Activated CD4-positive, alpha-beta memory T cell treated with anti-CD3 and anti-CD28 coated beads, Interleukin-2, amount 10 ng/mL, durations not matched to agents 7 days and 5 days (primary cell): ENCODE data around the gene TMEM273. TPM values are rescaled to one million over a fixed set of nuclear protein-coding genes. Genes with fewer than 3 reads are reported as not detected.

Experiments used
- CTCF ChIA-PET: fragments of 350-600 bp; sonication (Branson Sonifier 250); formaldehyde crosslinking; loops from one replicate; lab custom pipeline; 2021; ENCODE audit warnings: antibody characterized with exemption, inconsistent platforms; lab: Charles Lee
- POLR2A ChIA-PET: fragments of 350-600 bp; sonication (Branson Sonifier 250); formaldehyde crosslinking; loops from one replicate; lab custom pipeline; 2021; ENCODE audit warnings: antibody characterized with exemption; lab: Charles Lee
- DNase-seq: peaks from one replicate; pipeline ENCODE4 v3.0.0-alpha.2; 2020
- H3K27ac Mint-ChIP-seq: one replicate; pipeline ENCODE4 v1.8.0; 2021; ENCODE audit warnings: mild to moderate bottlenecking, mixed read lengths
- H3K27me3 Mint-ChIP-seq: one replicate; pipeline ENCODE4 v1.8.0; 2021; ENCODE audit warnings: mixed read lengths
- H3K36me3 Mint-ChIP-seq: one replicate; pipeline ENCODE4 v1.8.0; 2021; ENCODE audit warnings: low read depth, mixed read lengths
- H3K4me1 Mint-ChIP-seq: one replicate; pipeline ENCODE4 v1.8.0; 2021; ENCODE audit warnings: mixed read lengths
- H3K4me3 Mint-ChIP-seq: one replicate; pipeline ENCODE4 v1.8.0; 2021; ENCODE audit warnings: mild to moderate bottlenecking, mixed read lengths
- H3K9me3 Mint-ChIP-seq: one replicate; pipeline ENCODE4 v1.8.0; 2021; ENCODE audit warnings: mixed read lengths
- total RNA-seq, 2 experiments: library from RNA; stranded (reverse); gene quantifications; one replicate each; pipeline ENCODE4 v1.2.3, GENCODE V29; 2021

The TMEM273 gene
- total RNA-seq, 2 experiments from 2014 or later, result 98.2 to 100 TPM

DNA sequence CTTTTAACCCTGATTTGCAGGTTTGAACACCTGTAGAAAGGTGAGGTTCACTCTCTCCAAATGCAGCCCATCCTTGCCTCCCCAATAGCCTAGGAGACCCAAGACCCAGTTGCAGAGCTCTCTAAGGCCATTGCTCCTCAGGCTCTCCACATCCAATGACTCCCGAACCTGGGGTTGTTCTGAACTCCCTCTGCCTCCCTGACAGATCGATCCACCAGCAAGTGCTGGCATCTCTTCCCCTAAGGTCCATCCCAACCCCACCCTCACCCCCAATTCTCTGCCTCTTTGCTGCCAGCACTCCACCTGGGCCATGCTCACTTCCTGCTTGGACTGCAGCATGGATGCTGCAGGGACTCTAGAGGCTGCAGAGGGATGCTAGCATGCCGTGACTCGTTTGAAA lies 35.1 kb downstream of the TMEM273 start:
- no peak overlapping the region for H3K27ac Mint-ChIP-seq
- POLR2A ChIA-PET, result interaction anchor here (1.4 kb wide), 1 partner anchor 30 kb away, joined by 3 read pairs; no protein-coding TSS in a partner anchor
- CTCF ChIA-PET, result no interaction called here

DNA sequence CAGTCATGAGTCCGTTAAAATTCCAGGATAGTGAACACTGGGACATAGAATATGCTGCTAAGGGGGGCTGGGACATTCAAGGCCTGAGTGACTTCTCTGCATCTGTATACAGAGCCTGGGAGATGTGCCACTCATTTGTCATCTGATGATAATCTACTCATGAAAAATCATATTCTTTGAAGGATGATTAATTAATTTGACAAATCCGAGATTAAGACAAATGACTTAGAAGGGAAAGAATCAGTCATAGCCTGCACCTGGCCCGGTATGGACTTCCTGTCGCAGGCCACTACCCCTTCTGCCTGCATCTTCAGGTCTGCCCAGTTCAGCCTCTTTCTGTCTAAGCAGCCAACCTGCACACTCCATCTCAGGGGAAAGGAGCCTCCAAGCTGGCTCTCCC lies 35.5 kb downstream of the TMEM273 start:
- ChIA-PET CTCF (no interaction called here), POLR2A (no interaction called here)
- Mint-ChIP-seq H3K4me3 (no peak overlapping the region), H3K27ac (no peak overlapping the region), H3K9me3 (peaks cover 1% of the 10 kb centered on the region), H3K4me1 (peaks cover 44% of the 10 kb centered on the region), H3K27me3 (peaks cover 3% of the 10 kb centered on the region), H3K36me3 (peaks cover 28% of the 10 kb centered on the region)
- no peak for DNase-seq

More for the DNA sequence above, 35.1 kb downstream of the TMEM273 start:
- H3K36me3 Mint-ChIP-seq, result peaks cover 30% of the 10 kb centered on the region
- H3K9me3 Mint-ChIP-seq, result no peaks in the 10 kb centered on the region
- DNase-seq, result no peak
- peaks cover 3% of the 10 kb centered on the region for H3K27me3 Mint-ChIP-seq
- H3K4me1 Mint-ChIP-seq, result peaks cover 47% of the 10 kb centered on the region
- no peak overlapping the region for H3K4me3 Mint-ChIP-seq

GRCh38 chr10:49152037-49152436 lies 36.2 kb downstream of the TMEM273 start:
- no peak for DNase-seq
- H3K27ac Mint-ChIP-seq, result no peak overlapping the region
- H3K36me3 Mint-ChIP-seq, result peaks cover 22% of the 10 kb centered on the region
- POLR2A ChIA-PET, result interaction anchor here (1.4 kb wide), 1 partner anchor 27 kb away, joined by 3 read pairs; no protein-coding TSS in a partner anchor
- H3K27me3 Mint-ChIP-seq, result peaks cover 6% of the 10 kb centered on the region
- CTCF ChIA-PET, result no interaction called here
- peaks cover 6% of the 10 kb centered on the region for H3K9me3 Mint-ChIP-seq
- peaks cover 38% of the 10 kb centered on the region for H3K4me1 Mint-ChIP-seq
- H3K4me3 Mint-ChIP-seq, result no peak overlapping the region

GRCh38 chr10:49151481-49151880 lies 36.7 kb downstream of the TMEM273 start:
- CTCF ChIA-PET, result interaction anchor here (1.4 kb wide), 1 partner anchor 13 kb away, joined by 4 read pairs; no protein-coding TSS in a partner anchor
- Mint-ChIP-seq H3K36me3 (peaks cover 19% of the 10 kb centered on the region), H3K4me3 (no peak overlapping the region), H3K9me3 (peaks cover 7% of the 10 kb centered on the region), H3K4me1 (peaks cover 33% of the 10 kb centered on the region), H3K27ac (no peak overlapping the region), H3K27me3 (peaks cover 6% of the 10 kb centered on the region)
- POLR2A ChIA-PET, result interaction anchor here (1.4 kb wide), 1 partner anchor 27 kb away, joined by 3 read pairs; no protein-coding TSS in a partner anchor
- DNase-seq, result no peak

DNA sequence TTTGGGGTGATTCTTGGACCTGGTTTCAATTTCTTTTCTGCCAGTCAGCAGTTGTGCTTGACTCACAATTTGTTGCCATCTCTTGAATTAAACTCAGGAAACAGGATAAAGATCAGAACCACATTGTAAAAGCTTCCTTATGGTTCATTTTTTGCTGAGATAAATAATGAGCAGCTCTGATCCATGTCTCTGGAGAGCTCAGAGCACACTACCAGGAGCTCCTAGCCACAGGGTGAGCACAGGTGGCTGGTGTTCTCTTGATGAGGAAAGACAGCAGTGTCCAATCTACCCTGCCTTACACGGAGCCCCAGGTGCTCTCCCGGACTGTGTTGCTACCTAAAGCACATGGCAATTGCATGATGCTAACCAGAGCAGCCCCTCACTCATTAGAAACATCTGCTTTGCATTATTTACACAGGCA lies 37.2 kb downstream of the TMEM273 start:
- Mint-ChIP-seq H3K4me3 (no peak overlapping the region), H3K4me1 (peaks cover 29% of the 10 kb centered on the region), H3K27me3 (peaks cover 9% of the 10 kb centered on the region), H3K27ac (no peak overlapping the region), H3K36me3 (peaks cover 16% of the 10 kb centered on the region), H3K9me3 (peaks cover 7% of the 10 kb centered on the region)
- CTCF ChIA-PET, result interaction anchor here (1.4 kb wide), 1 partner anchor 13 kb away, joined by 4 read pairs; no protein-coding TSS in a partner anchor
- POLR2A ChIA-PET, result interaction anchor here (0.7 to 1.4 kb wide), 2 partner anchors 11 to 28 kb away, joined by 3 read pairs; no protein-coding TSS in a partner anchor
- DNase-seq, result no peak

- H3K4me3 Mint-ChIP-seq, result no peak overlapping the region
- no peak overlapping the region for H3K27ac Mint-ChIP-seq
- H3K9me3 Mint-ChIP-seq, result peaks cover 7% of the 10 kb centered on the region
- H3K36me3 Mint-ChIP-seq, result peaks cover 11% of the 10 kb centered on the region
- peaks cover 28% of the 10 kb centered on the region for H3K4me1 Mint-ChIP-seq
- ChIA-PET POLR2A (interaction anchor here (0.7 kb wide), 1 partner anchor 11 kb away, joined by 3 read pairs; no protein-coding TSS in a partner anchor), CTCF (interaction anchor here (1.4 kb wide), 1 partner anchor 14 kb away, joined by 4 read pairs; no protein-coding TSS in a partner anchor)
- no peak for DNase-seq
- peaks cover 15% of the 10 kb centered on the region for H3K27me3 Mint-ChIP-seq
These were observed 37.8 kb downstream of the TMEM273 start for GRCh38 chr10:49150426-49150825.

GRCh38 chr10:49149881-49150280 lies 38.3 kb downstream of the TMEM273 start:
- ChIA-PET POLR2A (no interaction called here), CTCF (no interaction called here)
- Mint-ChIP-seq H3K9me3 (peaks cover 7% of the 10 kb centered on the region), H3K27me3 (peaks cover 18% of the 10 kb centered on the region), H3K36me3 (peaks cover 7% of the 10 kb centered on the region), H3K4me1 (peaks cover 28% of the 10 kb centered on the region), H3K27ac (no peak overlapping the region), H3K4me3 (no peak overlapping the region)
- no peak for DNase-seq

DNA sequence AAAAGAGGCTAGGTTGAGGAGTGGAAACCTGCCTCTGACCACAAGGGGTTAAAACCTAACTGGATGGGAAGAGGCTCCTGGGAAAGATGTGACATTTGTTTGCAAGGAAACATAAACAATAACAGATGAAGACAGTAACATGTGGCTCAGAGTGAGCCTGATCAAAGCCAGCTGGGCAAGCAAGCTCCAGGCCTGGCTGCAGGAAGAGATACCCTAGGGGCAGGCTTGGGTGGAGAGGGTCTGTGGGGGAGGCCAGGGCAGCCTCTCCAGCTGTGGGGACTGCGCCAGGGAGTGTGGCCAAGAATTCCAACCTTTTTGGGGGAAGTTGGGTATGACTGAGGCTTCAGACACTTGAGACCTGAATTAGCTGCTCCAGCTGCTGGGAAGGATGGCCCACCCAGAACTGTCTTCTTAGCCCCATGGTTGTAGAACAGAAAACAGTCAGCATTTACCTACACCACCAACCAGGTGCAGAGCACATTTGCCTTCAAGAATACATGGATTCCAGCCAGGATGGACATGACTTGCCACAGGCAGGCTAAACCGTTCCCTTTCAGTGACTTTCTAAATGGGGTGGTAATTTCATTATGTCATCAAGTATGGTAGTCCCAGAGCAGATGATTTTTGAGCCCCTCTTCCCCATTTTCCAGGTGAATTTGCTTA lies 44.0 kb downstream of the TMEM273 start:
- ChIA-PET CTCF (no interaction called here), POLR2A (no interaction called here)
- Mint-ChIP-seq H3K36me3 (no peaks in the 10 kb centered on the region), H3K4me3 (no peak overlapping the region), H3K9me3 (peaks cover 7% of the 10 kb centered on the region), H3K27me3 (peaks cover 16% of the 10 kb centered on the region), H3K27ac (no peak overlapping the region), H3K4me1 (no peaks in the 10 kb centered on the region)
- no peak for DNase-seq

DNA sequence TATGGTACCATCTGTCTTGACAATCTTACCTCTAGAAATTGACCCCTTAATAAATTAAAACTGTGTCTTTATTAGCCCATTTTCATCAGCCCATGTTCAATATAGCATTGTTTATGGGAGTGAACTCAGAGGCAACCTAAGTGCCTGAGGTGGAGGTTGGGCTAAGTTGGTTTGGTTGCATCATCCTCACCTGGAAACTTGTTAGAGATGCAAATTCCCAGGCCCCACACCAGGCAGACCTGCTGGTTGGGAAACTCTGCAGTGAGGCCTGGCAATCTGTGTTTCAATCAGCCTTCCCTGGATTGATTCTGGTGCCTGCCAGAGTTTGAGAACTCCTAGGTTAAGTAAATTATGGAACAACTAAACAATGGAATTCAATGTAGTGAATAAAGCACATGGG lies 44.9 kb downstream of the TMEM273 start:
- POLR2A ChIA-PET, result no interaction called here
- Mint-ChIP-seq H3K27me3 (peaks cover 16% of the 10 kb centered on the region), H3K4me3 (no peak overlapping the region), H3K27ac (no peak overlapping the region), H3K36me3 (no peaks in the 10 kb centered on the region), H3K4me1 (no peaks in the 10 kb centered on the region), H3K9me3 (peaks cover 7% of the 10 kb centered on the region)
- CTCF ChIA-PET, result no interaction called here
- no peak for DNase-seq

DNA sequence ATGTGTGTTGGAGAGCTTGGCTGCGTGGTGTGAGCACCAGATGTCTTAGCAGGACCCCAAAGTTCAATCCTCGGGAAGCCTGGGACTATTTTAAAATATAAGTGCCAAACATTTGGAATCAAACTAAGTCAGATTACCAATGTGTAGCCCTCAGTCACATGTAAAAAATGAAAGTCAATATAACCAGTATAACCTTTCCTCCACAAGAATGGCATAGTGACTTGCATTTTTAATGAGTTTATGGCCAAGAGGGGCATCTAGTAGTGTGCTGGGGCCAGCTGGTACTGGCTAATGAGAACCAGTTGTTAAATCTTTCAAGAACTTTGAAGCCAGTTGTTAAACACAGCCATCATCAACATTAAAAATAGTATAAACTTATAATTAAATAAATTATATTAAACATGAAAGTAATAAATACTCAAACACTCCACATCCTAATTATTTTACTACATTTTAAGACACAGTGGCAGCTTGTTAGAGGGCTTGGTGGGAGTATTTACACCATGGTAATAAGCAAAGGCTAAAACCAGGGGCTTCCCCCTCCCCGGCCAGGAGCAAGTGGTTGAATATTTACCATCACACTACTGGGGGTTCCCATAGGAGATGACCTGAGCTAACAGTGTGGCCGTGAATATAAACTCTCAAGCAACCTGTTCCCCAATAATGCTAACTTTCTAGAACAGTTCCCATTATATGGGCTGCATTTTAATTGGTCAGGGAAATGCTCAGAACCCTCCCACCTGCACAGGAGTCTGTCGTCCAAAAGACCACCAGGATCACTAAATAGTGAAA lies 46.5 kb downstream of the TMEM273 start:
- Mint-ChIP-seq H3K4me1 (no peaks in the 10 kb centered on the region), H3K9me3 (no peaks in the 10 kb centered on the region), H3K36me3 (no peaks in the 10 kb centered on the region), H3K4me3 (no peak overlapping the region), H3K27ac (no peak overlapping the region), H3K27me3 (peaks cover 18% of the 10 kb centered on the region)
- POLR2A ChIA-PET, result no interaction called here
- CTCF ChIA-PET, result no interaction called here
- no peak for DNase-seq

- no peak for DNase-seq
- Mint-ChIP-seq H3K4me1 (peaks cover 2% of the 10 kb centered on the region), H3K4me3 (no peak overlapping the region), H3K27me3 (peaks cover 14% of the 10 kb centered on the region), H3K36me3 (no peaks in the 10 kb centered on the region), H3K27ac (no peak overlapping the region), H3K9me3 (peaks cover 2% of the 10 kb centered on the region)
- CTCF ChIA-PET, result no interaction called here
- POLR2A ChIA-PET, result no interaction called here
These were observed 47.6 kb downstream of the TMEM273 start for GRCh38 chr10:49140304-49141177.

DNA sequence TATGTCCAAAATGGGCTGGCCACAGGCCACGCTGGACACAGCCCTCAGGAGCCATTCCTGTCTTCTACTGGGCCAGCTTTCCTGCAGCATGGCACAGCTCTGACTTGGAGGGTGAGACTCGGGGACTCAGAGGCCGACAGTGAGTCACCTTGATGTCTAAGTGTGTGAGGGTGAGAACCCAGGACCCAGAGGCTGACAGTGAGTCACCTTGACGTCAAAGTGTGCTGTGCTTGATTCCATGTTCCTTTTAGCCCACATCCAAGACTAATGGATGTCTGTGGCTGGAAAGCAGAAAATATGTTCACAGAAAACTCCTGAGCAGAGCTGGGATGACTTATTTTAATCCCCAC lies 48.4 kb downstream of the TMEM273 start:
- CTCF ChIA-PET, result no interaction called here

More for the DNA sequence above, 48.4 kb downstream of the TMEM273 start:
- H3K9me3 Mint-ChIP-seq, result peaks cover 2% of the 10 kb centered on the region
- H3K27me3 Mint-ChIP-seq, result peaks cover 11% of the 10 kb centered on the region
- H3K36me3 Mint-ChIP-seq, result no peaks in the 10 kb centered on the region
- no peak for DNase-seq
- POLR2A ChIA-PET, result no interaction called here
- H3K4me1 Mint-ChIP-seq, result peaks cover 4% of the 10 kb centered on the region
- H3K27ac Mint-ChIP-seq, result no peak overlapping the region
- H3K4me3 Mint-ChIP-seq, result no peak overlapping the region
